ENCODE data around the gene TAF10.

Gene TAF10

DNA sequence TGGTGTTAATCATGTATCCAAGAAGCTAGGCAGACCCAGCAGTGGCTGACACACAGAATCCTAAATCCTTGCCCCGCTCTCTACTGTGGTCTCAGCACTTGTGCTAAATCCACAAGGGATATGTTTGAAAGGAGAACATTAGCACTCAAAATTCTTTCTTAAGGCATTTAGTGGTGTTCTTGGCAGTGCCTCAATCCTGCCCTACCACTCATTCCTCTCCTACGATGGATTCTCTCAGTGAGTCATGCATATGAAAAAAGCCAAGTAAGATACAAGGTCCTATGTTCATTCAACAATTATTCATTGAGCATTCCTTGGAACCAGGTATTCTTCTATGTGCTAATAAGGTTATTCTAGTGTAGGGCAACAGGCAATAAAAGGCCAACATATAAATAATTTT lies 39.8 kb downstream of the TAF10 start:
- H3K9me3 ChIP-seq (ENCODE audit: control insufficient read depth, low read length) = no peaks in the 10 kb centered on the region
- WGBS, 2 experiments (ENCODE audit: insufficient coverage in 2 of 2) = 100% methylated on average over 1 of the region's 2 CpGs; no CpG with 5 or more reads in 1 of the 2 experiments
- H3K27ac ChIP-seq (ENCODE audit: low read depth, low read length, severe bottlenecking) = no peak overlapping the region

DNA sequence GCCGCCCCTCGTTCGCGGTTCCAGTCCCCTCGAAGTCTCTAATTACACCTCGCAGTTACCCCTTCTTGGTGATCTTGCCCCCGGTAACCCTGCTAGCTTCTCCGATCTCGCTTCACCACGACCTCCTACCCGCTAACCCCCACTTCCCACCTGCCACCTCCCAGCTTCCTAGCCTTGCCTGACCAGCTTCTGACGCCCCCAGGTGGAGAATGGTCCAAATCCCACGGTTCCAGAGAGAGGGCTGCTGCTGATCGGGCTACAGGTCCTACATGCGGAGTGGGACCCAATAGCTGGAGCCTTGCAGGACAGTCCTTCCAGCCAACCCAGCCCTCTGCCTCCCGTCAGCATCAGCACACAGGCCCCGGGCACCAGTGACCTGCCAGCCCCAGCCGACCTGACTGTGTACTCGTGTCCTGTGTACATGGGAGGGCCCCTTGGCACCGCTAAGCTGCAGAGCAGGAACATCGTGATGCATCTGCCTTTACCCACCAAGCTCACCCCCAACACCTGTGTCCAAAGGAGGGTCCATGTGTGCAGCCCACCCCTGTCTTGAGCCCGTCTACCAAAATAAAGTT lies 40.5 kb downstream of the TAF10 start:
- no peak overlapping the region for H3K4me3 ChIP-seq (ENCODE audit: extremely low read depth, insufficient read depth, low read length, poor library complexity, severe bottlenecking)
- H3K4me1 ChIP-seq (ENCODE audit: control insufficient read depth, insufficient read depth, low read length, poor library complexity, severe bottlenecking) = no peaks in the 10 kb centered on the region
- H3K9me3 ChIP-seq (ENCODE audit: control insufficient read depth, low read length) = no peaks in the 10 kb centered on the region
- peaks cover 4% of the 10 kb centered on the region for H3K36me3 ChIP-seq (ENCODE audit: control insufficient read depth, insufficient read depth, low read length)
- H3K27ac ChIP-seq (ENCODE audit: low read depth, low read length, severe bottlenecking) = no peak overlapping the region
- 93 to 94% methylated on average over 14 to 17 of the region's 22 CpGs for WGBS, 2 experiments (ENCODE audit: insufficient coverage in 2 of 2)

More for the DNA sequence above, 39.8 kb downstream of the TAF10 start:
- Histone ChIP-seq H3K4me3 (ENCODE audit: extremely low read depth, insufficient read depth, low read length, poor library complexity, severe bottlenecking) (no peak overlapping the region), H3K4me1 (ENCODE audit: control insufficient read depth, insufficient read depth, low read length, poor library complexity, severe bottlenecking) (no peaks in the 10 kb centered on the region), H3K36me3 (ENCODE audit: control insufficient read depth, insufficient read depth, low read length) (peaks cover 4% of the 10 kb centered on the region)

DNA sequence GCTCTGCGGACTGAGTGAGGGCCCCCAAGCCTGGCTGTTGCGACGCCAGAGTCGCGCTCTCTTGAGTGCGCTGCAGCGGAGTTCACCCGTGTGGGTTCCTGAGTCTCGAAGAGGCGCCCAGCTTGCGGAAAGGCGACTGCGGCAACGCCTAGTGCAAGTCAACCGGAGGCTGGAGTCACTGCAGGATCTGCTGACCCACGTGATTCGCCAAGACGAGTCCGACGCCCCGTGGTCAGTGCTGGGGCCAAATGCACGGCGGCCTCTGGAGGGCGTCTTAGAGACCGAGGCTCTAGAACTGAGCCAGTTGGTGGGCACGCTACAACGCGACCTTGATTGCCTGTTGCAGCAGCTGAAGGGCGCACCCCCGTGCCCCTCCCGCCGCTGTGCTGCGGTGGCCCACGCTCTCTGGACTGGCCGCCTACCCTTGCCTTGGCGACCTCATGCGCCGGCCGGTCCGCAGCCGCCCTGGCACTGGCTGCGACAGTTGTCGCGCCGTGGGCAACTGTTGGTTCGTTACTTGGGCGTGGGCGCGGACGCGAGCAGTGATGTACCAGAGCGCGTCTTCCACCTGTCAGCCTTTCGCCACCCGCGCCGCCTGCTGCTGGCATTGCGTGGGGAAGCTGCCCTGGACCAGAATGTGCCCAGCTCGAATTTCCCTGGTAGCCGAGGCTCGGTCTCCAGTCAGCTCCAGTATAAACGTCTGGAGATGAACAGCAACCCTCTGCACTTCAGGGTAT lies 41.2 kb downstream of the TAF10 start:
- no peaks in the 10 kb centered on the region for H3K9me3 ChIP-seq (ENCODE audit: control insufficient read depth, low read length)
- H3K27ac ChIP-seq (ENCODE audit: low read depth, low read length, severe bottlenecking) = no peak overlapping the region
- no peaks in the 10 kb centered on the region for H3K4me1 ChIP-seq (ENCODE audit: control insufficient read depth, insufficient read depth, low read length, poor library complexity, severe bottlenecking)
- H3K4me3 ChIP-seq (ENCODE audit: extremely low read depth, insufficient read depth, low read length, poor library complexity, severe bottlenecking) = no peak overlapping the region
- peaks cover 4% of the 10 kb centered on the region for H3K36me3 ChIP-seq (ENCODE audit: control insufficient read depth, insufficient read depth, low read length)
- 96 to 97% methylated on average over 58 to 62 of the region's 62 CpGs for WGBS, 2 experiments (ENCODE audit: insufficient coverage in 2 of 2)

DNA sequence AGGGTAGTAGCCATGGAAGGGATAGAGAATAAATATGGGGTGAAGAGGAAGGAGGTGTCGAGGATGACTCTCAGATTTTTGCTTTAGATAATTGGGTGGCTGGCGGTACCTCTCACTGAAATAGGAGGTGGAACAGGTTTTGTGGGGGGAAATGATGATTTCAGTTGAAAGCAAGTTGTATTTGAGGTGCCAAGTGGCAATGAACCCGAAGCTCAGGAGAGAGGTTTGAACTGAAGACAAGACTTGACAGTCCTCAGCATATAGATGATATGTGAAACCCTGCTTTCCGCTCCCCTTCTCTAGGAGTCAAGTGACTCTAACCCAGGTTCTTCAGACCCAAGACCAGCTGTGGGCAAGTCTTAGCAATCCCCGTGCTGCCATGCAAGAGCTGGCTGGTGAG lies 42.3 kb downstream of the TAF10 start:
- Histone ChIP-seq H3K27ac (ENCODE audit: low read depth, low read length, severe bottlenecking) (no peak overlapping the region), H3K36me3 (ENCODE audit: control insufficient read depth, insufficient read depth, low read length) (peaks cover 4% of the 10 kb centered on the region), H3K4me3 (ENCODE audit: extremely low read depth, insufficient read depth, low read length, poor library complexity, severe bottlenecking) (no peak overlapping the region), H3K4me1 (ENCODE audit: control insufficient read depth, insufficient read depth, low read length, poor library complexity, severe bottlenecking) (no peaks in the 10 kb centered on the region), H3K9me3 (ENCODE audit: control insufficient read depth, low read length) (no peaks in the 10 kb centered on the region)
- WGBS, 2 experiments (ENCODE audit: insufficient coverage in 2 of 2) = 78 to 89% methylated on average over 4 of the region's 5 CpGs

DNA sequence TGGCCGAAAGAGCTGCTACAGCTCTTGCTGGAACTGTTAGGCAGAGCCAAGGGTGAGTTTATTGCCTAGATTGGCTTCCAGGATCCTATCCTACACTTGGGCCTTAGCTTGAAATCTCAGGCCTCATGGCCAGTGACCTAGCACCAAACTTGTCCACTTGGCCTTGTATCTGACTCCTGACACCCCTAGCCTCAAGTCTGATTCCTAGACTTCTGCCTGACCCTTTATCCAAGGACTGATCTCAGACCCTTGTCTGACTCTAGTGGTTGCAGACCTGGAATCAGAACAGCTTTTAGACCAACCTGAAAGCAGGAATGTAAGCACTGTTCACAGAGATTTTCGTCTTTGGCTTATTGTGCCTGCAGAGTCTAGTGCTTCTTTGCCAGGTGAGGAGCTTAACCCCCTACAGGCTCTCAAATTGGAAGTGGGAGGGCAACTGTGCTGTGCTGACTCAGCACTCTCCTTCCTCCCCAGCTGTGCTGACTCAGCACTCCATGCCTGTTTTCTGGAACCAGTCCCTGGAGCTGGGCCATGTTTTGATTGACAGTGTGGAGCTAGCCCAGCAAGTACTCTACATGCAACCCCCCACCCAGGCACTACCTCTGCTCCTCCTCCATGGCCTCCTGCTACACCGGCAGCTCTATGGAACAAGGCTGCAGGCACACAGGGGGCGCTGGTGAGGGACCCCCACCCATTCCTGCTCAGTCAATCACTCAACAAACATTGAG lies 43.7 kb downstream of the TAF10 start:
- no peak overlapping the region for H3K27ac ChIP-seq (ENCODE audit: low read depth, low read length, severe bottlenecking)
- H3K4me3 ChIP-seq (ENCODE audit: extremely low read depth, insufficient read depth, low read length, poor library complexity, severe bottlenecking) = no peak overlapping the region
- 88 to 100% methylated on average over 1 to 3 of the region's 4 CpGs for WGBS, 2 experiments (ENCODE audit: insufficient coverage in 2 of 2)
- H3K4me1 ChIP-seq (ENCODE audit: control insufficient read depth, insufficient read depth, low read length, poor library complexity, severe bottlenecking) = no peaks in the 10 kb centered on the region
- H3K36me3 ChIP-seq (ENCODE audit: control insufficient read depth, insufficient read depth, low read length) = peaks cover 4% of the 10 kb centered on the region
- no peaks in the 10 kb centered on the region for H3K9me3 ChIP-seq (ENCODE audit: control insufficient read depth, low read length)

DNA sequence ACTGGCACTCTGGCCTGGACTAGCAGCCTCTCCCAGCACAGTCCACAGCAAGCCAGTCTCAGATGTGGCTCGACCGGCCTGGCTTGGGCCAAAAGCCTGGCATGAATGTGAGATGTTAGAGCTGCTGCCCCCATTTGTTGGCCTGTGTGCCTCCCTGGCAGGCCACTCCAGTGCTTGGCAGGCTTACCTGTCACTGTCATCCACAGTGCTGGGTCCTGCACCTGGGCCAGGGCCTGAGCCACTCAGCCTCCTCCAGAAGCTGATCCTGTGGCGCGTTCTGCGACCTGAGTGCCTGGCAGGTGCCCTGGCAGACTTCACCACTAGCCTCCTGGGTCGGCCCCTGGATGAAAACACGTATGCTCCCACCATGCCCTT lies 44.7 kb downstream of the TAF10 start:
- Histone ChIP-seq H3K9me3 (ENCODE audit: control insufficient read depth, low read length) (no peaks in the 10 kb centered on the region), H3K4me1 (ENCODE audit: control insufficient read depth, insufficient read depth, low read length, poor library complexity, severe bottlenecking) (peaks cover 5% of the 10 kb centered on the region), H3K36me3 (ENCODE audit: control insufficient read depth, insufficient read depth, low read length) (peaks cover 4% of the 10 kb centered on the region), H3K27ac (ENCODE audit: low read depth, low read length, severe bottlenecking) (no peak overlapping the region), H3K4me3 (ENCODE audit: extremely low read depth, insufficient read depth, low read length, poor library complexity, severe bottlenecking) (no peak overlapping the region)
- WGBS, 2 experiments (ENCODE audit: insufficient coverage in 2 of 2) = 91 to 94% methylated on average over 5 to 6 of the region's 7 CpGs

DNA sequence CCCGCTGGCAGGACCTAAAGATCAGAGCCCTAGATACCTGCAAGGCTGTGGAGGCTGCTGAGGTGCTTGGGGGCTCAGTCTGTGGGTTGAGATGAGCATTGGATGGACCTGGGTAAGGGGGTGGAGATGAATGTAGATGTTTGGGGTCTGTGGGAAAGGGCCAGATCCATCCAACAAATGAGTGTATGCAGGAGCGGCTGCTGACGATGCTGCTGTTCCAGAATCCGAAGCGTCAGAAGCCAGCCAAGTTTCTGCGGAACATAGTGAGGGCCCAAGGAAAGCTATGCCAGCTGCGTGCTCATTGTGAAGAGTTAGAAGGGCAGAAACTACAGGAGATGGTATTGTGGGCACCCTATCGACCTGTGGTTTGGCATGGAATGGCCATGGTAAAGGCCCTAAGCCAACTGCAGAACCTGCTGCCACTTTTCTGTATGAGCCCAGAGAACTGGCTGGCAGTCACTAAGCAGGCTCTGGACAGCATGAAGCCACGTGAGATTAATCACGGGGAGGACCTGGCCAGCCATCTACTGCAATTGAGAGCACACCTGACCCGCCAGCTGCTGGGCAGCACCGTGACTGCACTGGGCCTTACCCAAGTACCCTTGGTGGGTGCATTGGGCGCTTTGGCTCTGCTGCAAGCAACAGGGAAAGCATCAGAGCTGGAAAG lies 45.2 kb downstream of the TAF10 start:
- H3K9me3 ChIP-seq (ENCODE audit: control insufficient read depth, low read length) = no peaks in the 10 kb centered on the region
- peaks cover 5% of the 10 kb centered on the region for H3K4me1 ChIP-seq (ENCODE audit: control insufficient read depth, insufficient read depth, low read length, poor library complexity, severe bottlenecking)
- 86 to 87% methylated on average over 13 of the region's 13 CpGs for WGBS, 2 experiments (ENCODE audit: insufficient coverage in 2 of 2)

DNA sequence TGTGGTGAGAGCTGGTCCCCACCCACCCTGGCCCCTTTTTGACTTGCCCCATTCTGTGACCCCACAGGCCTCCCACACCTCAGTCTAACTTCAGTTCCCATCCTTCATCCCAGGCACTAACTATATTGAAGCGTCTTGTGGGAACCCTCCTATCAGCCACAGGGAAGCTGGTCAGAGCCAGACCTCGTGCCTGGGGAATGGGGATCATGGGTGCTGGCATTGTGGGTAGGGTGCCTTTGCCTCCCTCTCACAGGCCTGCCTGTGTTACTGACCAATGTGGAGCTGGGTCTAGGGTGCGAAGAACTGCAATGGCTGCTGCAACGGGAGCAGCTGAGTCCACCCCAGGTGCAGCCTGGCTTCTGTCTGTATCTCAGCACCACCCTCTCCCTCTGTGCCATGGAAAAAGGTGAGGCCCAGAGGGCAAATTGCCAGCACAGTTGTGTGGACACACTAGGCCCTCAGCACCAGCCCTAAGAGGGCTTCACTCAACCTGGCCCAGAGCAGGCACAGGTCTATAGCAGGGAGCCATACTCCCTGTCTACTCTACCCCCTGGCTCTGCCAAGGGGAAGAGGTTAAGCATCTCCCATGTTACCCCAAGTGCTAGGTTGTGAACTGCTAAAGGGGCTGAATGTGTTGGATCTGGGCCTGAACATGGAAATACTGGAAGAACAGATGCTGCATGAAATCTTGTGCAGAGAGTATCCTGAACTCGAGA lies 45.9 kb downstream of the TAF10 start:
- Histone ChIP-seq H3K27ac (ENCODE audit: low read depth, low read length, severe bottlenecking) (no peak overlapping the region), H3K36me3 (ENCODE audit: control insufficient read depth, insufficient read depth, low read length) (peaks cover 2% of the 10 kb centered on the region), H3K4me1 (ENCODE audit: control insufficient read depth, insufficient read depth, low read length, poor library complexity, severe bottlenecking) (peaks cover 5% of the 10 kb centered on the region), H3K9me3 (ENCODE audit: control insufficient read depth, low read length) (no peaks in the 10 kb centered on the region), H3K4me3 (ENCODE audit: extremely low read depth, insufficient read depth, low read length, poor library complexity, severe bottlenecking) (no peak overlapping the region)
- WGBS, 2 experiments (ENCODE audit: insufficient coverage in 2 of 2) = 90 to 92% methylated on average over 4 to 5 of the region's 5 CpGs

More for the DNA sequence above, 45.2 kb downstream of the TAF10 start:
- Histone ChIP-seq H3K36me3 (ENCODE audit: control insufficient read depth, insufficient read depth, low read length) (peaks cover 4% of the 10 kb centered on the region), H3K27ac (ENCODE audit: low read depth, low read length, severe bottlenecking) (no peak overlapping the region), H3K4me3 (ENCODE audit: extremely low read depth, insufficient read depth, low read length, poor library complexity, severe bottlenecking) (no peak overlapping the region)

DNA sequence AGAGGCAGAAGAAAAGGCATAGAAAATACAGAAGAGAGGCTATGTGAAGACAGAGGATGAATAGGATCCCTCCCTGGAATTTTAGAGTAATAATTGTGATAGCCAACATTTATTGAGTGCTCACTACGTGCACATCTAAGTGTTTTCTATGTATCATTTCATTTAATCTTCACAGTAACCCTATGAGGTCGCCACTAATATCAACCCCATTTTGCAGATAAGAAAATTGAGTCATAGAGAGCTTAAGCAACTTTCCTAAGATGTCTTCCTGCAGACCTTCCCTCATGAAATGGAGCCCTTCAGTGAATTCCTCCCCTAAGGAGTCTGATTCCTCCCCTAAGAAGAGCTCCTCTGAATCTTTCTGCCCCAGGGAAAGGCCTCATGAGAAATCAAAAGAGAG lies 46.7 kb downstream of the TAF10 start:
- WGBS, 2 experiments (ENCODE audit: insufficient coverage in 2 of 2) = 78% methylated on average over 1 of the region's 2 CpGs; no CpG with 5 or more reads in 1 of the 2 experiments
- H3K4me1 ChIP-seq (ENCODE audit: control insufficient read depth, insufficient read depth, low read length, poor library complexity, severe bottlenecking) = peaks cover 5% of the 10 kb centered on the region
- no peak overlapping the region for H3K4me3 ChIP-seq (ENCODE audit: extremely low read depth, insufficient read depth, low read length, poor library complexity, severe bottlenecking)
- H3K36me3 ChIP-seq (ENCODE audit: control insufficient read depth, insufficient read depth, low read length) = peaks cover 5% of the 10 kb centered on the region
- H3K9me3 ChIP-seq (ENCODE audit: control insufficient read depth, low read length) = no peaks in the 10 kb centered on the region
- H3K27ac ChIP-seq (ENCODE audit: low read depth, low read length, severe bottlenecking) = no peak overlapping the region

DNA sequence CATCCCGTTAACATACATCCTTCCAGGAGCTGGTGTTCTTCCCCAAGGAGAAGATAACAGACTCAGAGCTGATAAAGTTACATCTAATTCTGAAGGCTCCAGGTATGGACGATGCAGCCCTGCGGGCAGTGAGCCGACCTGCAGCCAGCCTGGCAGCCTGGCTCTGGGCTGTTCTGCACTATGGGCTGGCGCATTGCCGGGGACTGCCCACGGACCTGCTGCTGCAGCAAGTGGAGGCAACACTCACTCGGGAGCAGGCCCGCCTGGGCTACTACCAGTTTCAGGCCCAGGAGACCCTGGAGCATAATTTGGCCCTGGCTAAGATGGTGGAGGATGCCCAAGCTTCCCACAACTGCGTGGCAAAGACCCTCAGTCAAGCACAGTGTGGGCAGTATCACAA lies 48.3 kb downstream of the TAF10 start:
- 86 to 91% methylated on average over 9 of the region's 10 CpGs for WGBS, 2 experiments (ENCODE audit: insufficient coverage in 2 of 2)
- Histone ChIP-seq H3K4me1 (ENCODE audit: control insufficient read depth, insufficient read depth, low read length, poor library complexity, severe bottlenecking) (peaks cover 5% of the 10 kb centered on the region), H3K27ac (ENCODE audit: low read depth, low read length, severe bottlenecking) (no peak overlapping the region), H3K9me3 (ENCODE audit: control insufficient read depth, low read length) (no peaks in the 10 kb centered on the region), H3K4me3 (ENCODE audit: extremely low read depth, insufficient read depth, low read length, poor library complexity, severe bottlenecking) (no peak overlapping the region), H3K36me3 (ENCODE audit: control insufficient read depth, insufficient read depth, low read length) (peaks cover 3% of the 10 kb centered on the region)

Measured in mesodermal cell (in vitro differentiated cells).